ENCODE measurements around the gene KANK4.
A peak's percentile ranks its signal among the peaks of the same experiment; 100 is the strongest.
"Not testable (repeated sequence)": the region's sequence is repeated elsewhere in the genome, so short reads cannot be mapped to it uniquely, and the experiment has no call there.

KANK4 gene

GRCh38 chr1:62271948-62272728 is 47.1 kb downstream of the KANK4 start:
- peak; percentile 12 for DNase-seq (ENCODE audit: low read depth)

DNA sequence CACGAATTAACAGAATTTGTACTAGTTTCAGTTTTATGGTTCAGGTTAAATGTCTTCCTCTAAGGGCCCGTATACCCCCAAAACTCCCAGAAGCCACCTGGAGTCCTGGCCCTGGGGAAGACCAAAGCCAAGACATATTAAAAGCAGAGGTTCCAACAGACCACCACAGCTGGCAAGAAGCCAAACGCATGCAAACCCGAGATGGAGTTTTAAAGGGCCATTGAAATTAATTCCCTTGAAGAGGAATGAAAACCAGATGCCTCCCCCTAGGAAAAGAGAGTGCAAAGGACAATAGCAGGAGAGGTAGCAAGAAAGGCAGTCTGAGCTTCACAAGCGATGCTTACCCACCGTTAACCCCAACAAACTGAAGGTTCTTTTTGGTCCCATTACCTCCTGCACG is 48.1 kb downstream of the KANK4 start:
- DNase-seq (ENCODE audit: low read depth) = no peak

DNA sequence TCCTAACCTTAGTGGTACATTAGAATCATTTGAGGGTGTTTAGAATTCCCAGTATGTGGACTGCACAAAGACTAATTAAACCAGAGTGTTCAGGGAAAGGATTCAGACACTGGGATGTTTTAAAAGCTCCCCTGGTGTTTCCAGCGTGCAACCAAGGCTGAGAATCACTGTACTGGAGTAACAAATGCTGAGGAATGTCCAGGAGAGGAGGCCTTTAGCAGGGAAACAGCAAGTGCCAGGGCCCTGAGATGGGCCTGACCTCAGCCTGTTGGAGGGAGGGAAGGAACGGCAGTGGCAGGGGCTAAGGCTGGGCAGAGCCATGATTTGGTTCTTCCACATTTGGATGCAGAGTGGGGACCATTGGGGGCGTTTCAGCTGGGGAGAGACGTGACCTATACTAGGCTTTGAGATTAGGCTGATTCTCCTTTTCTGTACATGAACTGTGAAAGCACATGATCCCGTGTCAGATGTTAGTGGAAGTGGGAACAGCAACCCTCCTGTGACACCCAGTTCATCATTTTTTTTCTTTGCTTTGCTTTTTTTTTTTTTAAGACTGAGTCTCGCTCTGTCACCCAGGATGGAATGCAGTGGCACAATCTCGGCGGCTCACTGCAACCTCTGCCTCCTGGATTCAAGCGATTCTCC is 49.3 kb downstream of the KANK4 start:
- DNase-seq (ENCODE audit: low read depth) = no peak

- DNase-seq (ENCODE audit: low read depth) = no peak
These were observed 49.8 kb downstream of the KANK4 start for GRCh38 chr1:62269439-62269838.

DNA sequence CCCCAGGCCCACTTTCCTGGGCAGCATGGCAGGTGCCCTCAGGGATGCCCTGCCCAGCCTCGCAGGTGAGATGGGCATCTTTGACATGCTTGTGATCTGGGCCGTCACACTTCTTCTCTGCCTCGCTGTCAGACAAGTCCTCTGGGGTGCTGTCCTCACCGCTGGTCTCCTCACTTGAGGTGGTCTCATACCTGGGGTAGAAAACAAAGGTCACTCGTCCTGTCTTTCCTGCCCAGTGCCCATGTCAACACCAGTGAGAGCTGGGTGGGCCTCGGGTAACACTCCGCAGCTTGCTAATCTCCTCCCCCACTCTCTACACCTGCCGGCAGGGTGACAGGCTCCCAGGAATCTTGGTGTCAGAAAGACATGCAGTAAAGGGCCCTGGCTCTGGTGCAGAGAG is 50.9 kb downstream of the KANK4 start:
- DNase-seq (ENCODE audit: low read depth) = no peak

GRCh38 chr1:62265956-62266935 is 53.0 kb downstream of the KANK4 start:
- DNase-seq (ENCODE audit: low read depth) = no peak

DNA sequence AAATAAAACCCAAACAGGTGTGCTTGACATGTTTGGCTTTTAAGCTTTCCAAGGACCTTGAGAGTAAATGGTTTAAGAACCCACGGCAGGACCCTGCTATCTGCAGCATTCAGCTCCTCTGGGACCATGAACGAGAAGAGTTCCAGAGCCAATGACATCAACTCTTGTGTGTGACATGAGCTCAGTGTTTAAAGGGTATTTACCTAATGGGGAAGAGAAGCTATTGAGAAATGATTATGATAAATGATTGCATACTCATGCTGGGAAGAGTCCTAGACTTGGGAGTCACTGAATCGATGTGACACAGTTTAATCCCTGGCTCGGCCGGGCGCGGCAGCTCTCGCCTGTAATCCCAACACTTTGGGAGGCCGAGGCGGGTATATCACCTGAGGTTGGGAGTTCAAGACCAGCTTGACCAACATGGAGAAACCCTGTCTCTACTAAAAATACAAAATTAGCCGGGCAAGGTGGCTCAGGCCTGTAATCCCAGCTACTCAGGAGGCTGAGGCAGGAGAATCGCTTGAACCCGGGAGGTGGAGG is 55.4 kb downstream of the KANK4 start:
- DNase-seq (ENCODE audit: low read depth) = no peak

- no peak for DNase-seq (ENCODE audit: low read depth)
These were observed 56.0 kb downstream of the KANK4 start for GRCh38 chr1:62263006-62263813.

DNA sequence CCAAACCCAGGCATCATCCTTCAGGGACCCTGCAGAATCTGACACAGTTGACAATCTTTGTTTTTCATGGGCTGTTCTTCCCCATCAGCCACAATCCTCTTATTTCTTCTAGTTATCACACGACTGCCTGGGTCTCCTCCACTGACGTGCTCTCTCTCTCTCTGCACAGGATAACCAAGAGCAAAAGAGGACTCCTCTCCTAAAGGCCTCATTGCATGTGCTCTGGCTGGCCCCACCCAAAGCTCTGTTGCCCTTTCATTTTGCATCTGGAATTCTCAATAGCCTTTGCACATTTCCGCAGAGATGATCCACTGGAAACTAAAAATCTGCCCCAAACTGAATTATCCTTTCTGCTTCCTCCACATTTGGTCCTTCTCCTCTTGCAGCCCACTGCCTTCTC is 58.5 kb downstream of the KANK4 start:
- no peak for DNase-seq (ENCODE audit: low read depth)

DNA sequence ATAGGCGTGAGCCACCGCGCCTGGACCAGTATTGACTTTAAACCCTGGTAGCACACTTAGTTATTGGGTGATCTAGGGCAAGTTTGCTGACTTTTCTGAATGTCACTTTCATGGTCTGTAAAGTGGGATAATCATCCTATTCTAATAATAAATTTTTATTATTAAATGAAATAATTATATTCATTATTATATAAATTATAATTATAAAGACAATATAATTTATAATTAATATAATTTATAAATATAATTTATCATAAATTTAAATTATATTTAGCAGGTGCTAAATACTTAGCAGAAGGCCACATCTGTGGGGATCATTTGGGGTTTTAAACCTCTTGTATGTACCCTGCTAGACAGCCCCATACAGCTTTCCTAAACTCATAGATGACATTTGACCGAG is 59.7 kb downstream of the KANK4 start:
- DNase-seq (ENCODE audit: low read depth) = no peak

GRCh38 chr1:62250126-62250726 is 69.0 kb downstream of the KANK4 start:
- DNase-seq (ENCODE audit: low read depth) = no peak

- no peak for DNase-seq (ENCODE audit: low read depth)
These were observed 71.7 kb downstream of the KANK4 start for GRCh38 chr1:62247391-62248168.

DNA sequence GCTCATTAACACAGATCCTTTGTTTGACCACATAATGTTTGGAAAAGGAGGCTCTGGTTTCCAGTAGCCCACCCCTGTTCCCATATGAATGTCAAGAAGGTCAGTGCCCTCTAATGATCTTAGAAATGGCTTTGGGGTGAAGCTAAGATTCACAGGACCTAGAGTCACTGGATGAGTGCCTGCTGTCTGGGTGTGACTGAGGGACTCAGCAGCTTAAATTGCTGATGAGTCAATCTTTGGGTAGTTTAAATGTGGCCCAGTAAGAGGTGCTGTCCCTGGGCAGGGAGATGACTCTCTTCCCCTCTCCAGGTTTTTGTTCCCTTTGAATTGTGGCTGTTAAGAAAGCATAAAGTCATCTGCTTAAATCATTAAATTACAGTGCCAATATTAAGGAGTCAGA is 74.0 kb downstream of the KANK4 start:
- no peak for DNase-seq (ENCODE audit: low read depth)

DNA sequence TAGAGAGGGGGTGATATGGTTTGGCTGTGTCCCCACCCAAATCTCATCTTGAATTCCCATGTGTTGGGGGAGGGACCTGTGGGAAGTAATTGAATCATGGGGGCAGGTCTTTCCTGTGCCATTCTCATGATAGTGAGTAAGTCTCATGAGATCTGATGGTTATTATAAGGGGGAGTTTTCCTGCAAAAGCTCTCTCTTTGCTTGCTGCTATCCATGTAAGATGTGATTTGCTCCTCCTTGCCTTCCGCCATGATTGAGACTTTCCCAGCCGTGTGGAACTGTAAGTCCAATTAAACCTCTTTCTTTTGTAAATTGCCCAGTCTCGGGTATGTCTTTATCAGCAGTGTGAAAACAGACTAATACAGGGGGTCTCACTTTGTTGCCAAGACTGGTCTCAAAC is 74.9 kb downstream of the KANK4 start:
- not testable (repeated sequence) for DNase-seq (ENCODE audit: low read depth)

DNA sequence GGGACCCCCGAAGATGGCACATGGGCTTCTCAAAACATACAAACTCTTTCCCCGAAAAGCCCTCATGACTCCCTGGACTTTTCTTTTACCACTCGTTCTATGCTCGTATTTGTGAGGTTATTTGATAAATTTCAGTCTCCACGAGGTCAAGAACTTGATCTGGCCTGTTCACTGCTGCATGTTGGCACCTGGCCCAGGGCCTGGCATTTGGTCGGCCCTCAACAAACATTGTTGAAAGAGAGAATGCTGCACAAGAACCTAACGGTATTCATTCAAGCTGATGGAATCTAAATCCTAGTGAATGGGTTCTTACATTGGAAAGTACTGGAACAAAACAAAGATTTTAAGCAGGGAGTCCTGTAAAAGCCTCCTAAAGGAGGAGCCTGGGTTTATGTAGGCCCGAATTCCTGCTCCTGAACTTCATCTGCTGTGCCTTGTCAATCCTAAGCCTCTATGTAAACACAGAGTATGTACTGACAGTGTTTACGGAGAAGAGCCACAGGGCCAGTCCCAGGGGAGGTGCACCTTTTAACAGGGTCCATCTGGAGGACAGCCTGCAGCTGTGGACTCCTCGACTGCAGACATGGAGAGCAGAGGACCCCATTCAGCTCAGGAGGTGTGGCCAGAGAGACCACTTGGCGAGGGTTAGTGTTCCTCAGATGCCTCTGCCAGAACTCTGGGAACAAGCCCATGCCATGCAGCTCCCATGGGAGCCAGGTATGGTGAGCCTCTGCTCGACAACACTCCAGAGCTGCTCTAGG is 77.7 kb downstream of the KANK4 start:
- DNase-seq (ENCODE audit: low read depth) = no peak

DNA sequence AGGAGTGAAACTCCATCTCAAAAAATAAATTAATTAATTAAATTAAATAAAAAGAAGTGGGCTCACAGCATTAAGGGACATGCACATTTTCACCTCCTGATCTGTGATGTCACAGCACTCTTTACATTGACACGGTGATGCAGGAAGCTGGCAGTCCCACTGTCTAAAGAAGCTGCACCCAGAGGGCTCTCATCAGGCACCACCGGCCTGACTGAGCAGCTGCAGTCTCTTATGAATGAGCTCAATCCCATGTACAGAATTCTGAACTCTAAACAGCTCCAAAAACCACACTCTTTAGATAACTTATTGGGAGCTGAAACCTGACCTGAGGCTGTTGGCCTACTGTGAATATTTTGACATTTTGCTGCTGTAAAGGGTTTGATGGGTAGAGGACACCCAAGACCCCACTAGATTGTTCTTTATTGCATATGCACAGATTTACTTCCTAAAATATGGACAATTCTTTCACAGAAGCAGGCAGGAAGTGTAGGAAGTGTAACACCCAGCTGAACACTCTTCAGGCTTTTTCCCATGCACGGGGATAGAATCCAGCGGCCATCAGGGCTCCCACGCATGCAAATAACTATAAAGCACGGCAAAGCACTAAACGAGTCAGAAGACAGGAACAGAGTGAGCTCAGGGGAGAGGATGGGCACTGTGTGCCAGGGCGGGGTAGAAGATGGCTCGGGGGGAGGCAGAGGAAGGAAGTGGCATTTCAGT is 78.4 kb downstream of the KANK4 start:
- no peak for DNase-seq (ENCODE audit: low read depth)

GRCh38 chr1:62239652-62240403 is 79.4 kb downstream of the KANK4 start:
- not testable (repeated sequence) for DNase-seq (ENCODE audit: low read depth)

- DNase-seq (ENCODE audit: low read depth) = no peak
These were observed 80.7 kb downstream of the KANK4 start for GRCh38 chr1:62238507-62238906.
